KOPT-K1 (cell line): Measurements from ENCODE around the gene ASS1.

Experiments used
- H3K27ac ChIP-seq: fragments of 200-600 bp; sonication (generic); 2 replicates; pipeline ENCODE4 v1.5.1; 2016; ENCODE audit warnings: antibody characterized with exemption, mild to moderate bottlenecking, low read depth, low read length; ENCODE audit not compliant: poor library complexity, severe bottlenecking
- H3K36me3 ChIP-seq: fragments of 200-600 bp; sonication (generic); 2 replicates; pipeline ENCODE4 v1.5.1; 2017; ENCODE audit warnings: antibody characterized with exemption, mild to moderate bottlenecking, low read length, moderate library complexity; ENCODE audit not compliant: insufficient read depth
- H3K9me3 ChIP-seq: fragments of 200-600 bp; sonication (generic); 2 replicates; pipeline ENCODE4 v1.5.1; 2017; ENCODE audit warnings: antibody characterized with exemption, low read length, mild to moderate bottlenecking; ENCODE audit not compliant: insufficient read depth, poor library complexity, severe bottlenecking

The ASS1 gene

DNA sequence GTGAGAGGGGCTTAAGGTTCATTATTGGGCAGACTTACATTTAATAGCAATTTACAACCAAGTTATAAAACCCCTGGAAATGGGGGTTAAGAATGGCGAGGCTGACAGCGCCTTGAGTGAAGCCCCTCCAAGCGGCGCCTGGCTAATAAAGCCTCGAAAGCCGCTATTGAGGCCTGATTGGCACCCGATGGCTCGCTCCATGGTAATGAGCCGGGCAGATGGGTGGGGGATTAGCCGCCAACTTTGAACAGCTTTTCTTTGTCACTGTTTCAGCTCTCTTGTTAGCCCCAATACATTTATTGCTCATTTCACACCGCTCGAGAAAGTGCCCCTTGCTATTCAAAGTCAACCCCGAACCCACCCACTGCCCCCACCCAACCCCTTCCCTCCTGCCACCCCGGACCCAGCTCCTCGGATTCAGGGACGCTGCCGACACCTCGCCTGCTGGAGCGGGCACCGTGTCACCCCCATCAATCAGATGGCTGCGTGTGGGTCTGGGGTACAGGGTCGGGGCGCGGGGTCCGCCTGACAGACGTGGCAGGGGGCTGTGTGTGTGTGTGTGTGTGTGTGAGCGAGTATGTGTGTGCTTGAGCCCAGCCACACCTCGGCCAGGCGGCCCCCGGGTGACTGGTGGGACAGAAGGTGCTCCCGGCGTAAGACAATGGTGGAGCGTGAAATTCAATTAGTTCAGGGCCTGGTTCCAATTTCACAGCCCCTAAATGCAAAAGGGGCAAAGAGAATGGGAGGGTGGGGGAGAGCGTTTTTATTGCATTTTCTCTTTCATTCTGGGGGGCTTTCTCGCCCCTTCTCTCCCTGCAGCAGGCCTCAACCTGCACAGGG, 34.2 kb downstream of the ASS1 start:
- no peaks in the 10 kb centered on the region for H3K36me3 ChIP-seq
- no peaks in the 10 kb centered on the region for H3K9me3 ChIP-seq
- H3K27ac ChIP-seq: no peak overlapping the region

DNA sequence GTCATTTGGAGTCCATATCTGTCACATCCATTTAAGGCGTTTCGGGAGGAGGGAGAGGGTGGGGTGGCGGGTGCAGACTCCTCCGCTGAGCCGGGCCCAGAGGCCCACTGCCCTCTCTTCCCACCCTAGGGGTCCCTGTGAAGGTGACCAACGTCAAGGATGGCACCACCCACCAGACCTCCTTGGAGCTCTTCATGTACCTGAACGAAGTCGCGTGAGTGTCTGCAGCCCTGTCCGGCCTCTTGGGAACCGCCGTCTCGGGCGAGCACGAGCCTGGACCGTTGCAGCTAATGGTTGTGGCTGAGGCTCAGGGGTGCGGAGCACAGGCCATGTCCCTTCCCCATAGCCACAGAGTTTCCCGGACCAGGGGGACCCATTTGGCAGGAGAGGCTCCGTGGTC, 34.8 kb downstream of the ASS1 start:
- Histone ChIP-seq H3K27ac (no peak overlapping the region), H3K9me3 (no peaks in the 10 kb centered on the region), H3K36me3 (no peaks in the 10 kb centered on the region)

DNA sequence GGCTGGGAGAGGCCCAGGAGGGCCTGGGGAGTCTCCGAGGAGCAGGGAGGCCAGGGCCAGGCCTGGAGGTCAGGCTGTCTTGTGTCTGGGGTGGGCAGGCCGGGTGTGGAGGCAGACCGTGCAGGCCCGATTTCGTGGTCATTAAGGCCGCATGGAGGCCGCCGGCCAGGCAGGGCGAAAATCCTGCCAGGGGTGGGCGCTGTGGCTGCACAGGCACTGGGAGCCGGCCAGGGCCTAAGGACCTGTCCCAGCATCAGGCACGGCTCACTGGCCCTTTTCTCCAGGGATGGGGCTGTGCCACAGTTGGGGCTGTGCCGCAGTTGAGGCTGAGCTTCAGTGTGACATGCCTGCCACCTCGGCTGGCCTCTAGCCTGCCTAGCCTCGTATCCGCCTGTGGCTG, 35.9 kb downstream of the ASS1 start:
- no peaks in the 10 kb centered on the region for H3K9me3 ChIP-seq
- no peaks in the 10 kb centered on the region for H3K36me3 ChIP-seq
- H3K27ac ChIP-seq: no peak overlapping the region

- no peaks in the 10 kb centered on the region for H3K36me3 ChIP-seq
- H3K27ac ChIP-seq: no peak overlapping the region
Measured at GRCh38 chr9:130482463-130482862, 37.7 kb downstream of the ASS1 start.

DNA sequence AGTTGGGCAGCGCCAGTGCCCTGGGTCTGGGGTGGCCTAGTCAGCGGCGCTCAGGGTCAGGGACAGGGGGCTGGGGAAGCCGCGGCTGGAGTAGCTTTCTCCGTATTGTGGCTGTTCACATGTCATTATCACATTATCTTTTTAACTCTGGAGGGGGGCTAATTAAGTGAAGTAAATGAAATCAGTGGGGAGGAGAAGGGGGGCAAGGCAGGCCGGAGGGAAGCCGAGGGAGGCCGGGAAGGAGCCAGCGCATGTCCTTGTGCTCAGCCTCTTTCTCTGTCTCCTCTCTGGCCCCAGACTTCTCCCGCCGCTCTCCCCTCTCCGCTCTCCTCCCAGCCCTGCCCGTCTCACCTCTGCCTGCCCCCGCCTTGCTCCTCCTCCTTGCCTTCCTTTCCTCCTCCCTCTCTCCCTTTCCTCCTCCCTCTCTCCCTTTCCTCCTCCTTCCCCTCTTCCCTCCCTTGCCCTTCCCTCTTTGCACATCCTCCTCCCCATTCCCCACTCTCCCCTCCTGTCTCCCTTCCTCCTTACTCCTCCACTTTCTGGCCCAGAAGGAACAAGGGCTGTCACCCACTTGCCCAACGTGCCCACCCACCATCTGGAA, 38.7 kb downstream of the ASS1 start:
- Histone ChIP-seq H3K27ac (no peak overlapping the region), H3K36me3 (no peaks in the 10 kb centered on the region), H3K9me3 (no peaks in the 10 kb centered on the region)

More at GRCh38 chr9:130482463-130482862, 37.7 kb downstream of the ASS1 start:
- H3K9me3 ChIP-seq: no peaks in the 10 kb centered on the region

GRCh38 chr9:130484362-130485072, 39.8 kb downstream of the ASS1 start:
- Histone ChIP-seq H3K27ac (no peak overlapping the region), H3K9me3 (no peaks in the 10 kb centered on the region), H3K36me3 (no peaks in the 10 kb centered on the region)

- Histone ChIP-seq H3K9me3 (no peaks in the 10 kb centered on the region), H3K36me3 (no peaks in the 10 kb centered on the region), H3K27ac (no peak overlapping the region)
Measured at GRCh38 chr9:130486103-130486502, 41.3 kb downstream of the ASS1 start.

GRCh38 chr9:130487500-130487899, 42.7 kb downstream of the ASS1 start:
- Histone ChIP-seq H3K36me3 (no peaks in the 10 kb centered on the region), H3K27ac (no peak overlapping the region), H3K9me3 (no peaks in the 10 kb centered on the region)

- Histone ChIP-seq H3K36me3 (no peaks in the 10 kb centered on the region), H3K27ac (no peak overlapping the region), H3K9me3 (no peaks in the 10 kb centered on the region)
Measured at GRCh38 chr9:130488621-130489330, 44.0 kb downstream of the ASS1 start.

- H3K36me3 ChIP-seq: no peaks in the 10 kb centered on the region
- no peak overlapping the region for H3K27ac ChIP-seq
- H3K9me3 ChIP-seq: peaks cover 20% of the 10 kb centered on the region
Measured at GRCh38 chr9:130490981-130491380, 46.2 kb downstream of the ASS1 start.

- peaks cover 20% of the 10 kb centered on the region for H3K9me3 ChIP-seq
- no peak overlapping the region for H3K27ac ChIP-seq
- no peaks in the 10 kb centered on the region for H3K36me3 ChIP-seq
Measured at GRCh38 chr9:130491830-130492482, 47.2 kb downstream of the ASS1 start.

- Histone ChIP-seq H3K27ac (no peak overlapping the region), H3K9me3 (peaks cover 20% of the 10 kb centered on the region), H3K36me3 (no peaks in the 10 kb centered on the region)
Measured at GRCh38 chr9:130493021-130493420, 48.3 kb downstream of the ASS1 start.

DNA sequence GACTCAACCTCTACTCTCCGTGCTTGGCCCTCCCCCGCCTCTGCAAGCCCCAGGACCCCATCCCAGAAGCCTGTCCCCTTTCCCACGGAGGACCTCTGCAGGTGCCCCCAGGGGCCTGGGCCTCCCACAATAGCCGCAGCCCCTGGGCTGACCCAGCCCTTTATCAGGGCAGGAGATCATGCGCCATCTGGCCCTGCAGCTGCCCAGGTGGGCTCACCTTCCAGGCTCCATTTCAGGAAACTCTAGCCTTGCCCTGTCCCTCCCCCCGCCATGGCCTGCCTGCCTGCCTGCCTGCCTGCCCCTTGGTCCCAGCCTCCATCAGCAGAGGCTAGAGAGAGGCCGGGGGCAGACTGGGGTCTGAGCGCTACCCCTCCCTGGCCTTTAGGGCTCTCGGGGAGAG, 48.7 kb downstream of the ASS1 start:
- Histone ChIP-seq H3K27ac (no peak overlapping the region), H3K36me3 (no peaks in the 10 kb centered on the region), H3K9me3 (peaks cover 20% of the 10 kb centered on the region)

GRCh38 chr9:130495067-130495466, 50.3 kb downstream of the ASS1 start:
- H3K36me3 ChIP-seq: no peaks in the 10 kb centered on the region
- H3K9me3 ChIP-seq: peaks cover 20% of the 10 kb centered on the region

More at GRCh38 chr9:130495067-130495466, 50.3 kb downstream of the ASS1 start:
- H3K27ac ChIP-seq: no peak overlapping the region
